ENCODE data around the gene PPP1R14B. TPM values are rescaled to one million over a fixed set of nuclear protein-coding genes. Genes with fewer than 3 reads are reported as not detected.
A peak's percentile ranks its signal among the peaks of the same experiment; 100 is the strongest.

The PPP1R14B gene
- total and polyA plus RNA-seq, 12 donors: 52.4 to 331 (median 92.5) TPM

GRCh38 chr11:64267207-64267945, 20.6 kb upstream of the PPP1R14B start:
- Histone ChIP-seq H3K36me3 (peaks cover 0 to 50% (median 16%) of the 10 kb centered on the region in 9 donors), H3K27ac (peak overlapping the region; percentile 58 to 100 (median 98)), H3K4me3 (peak overlapping the region in 3 of 10 donors; percentile 73 to 84 (median 83)), H3K4me1 (peaks cover 18 to 43% (median 34%) of the 10 kb centered on the region in 9 donors), H3K27me3 (no peaks in the 10 kb centered on the region), H3K9me3 (no peaks in the 10 kb centered on the region)
- TF ChIP-seq, protein P1, sequence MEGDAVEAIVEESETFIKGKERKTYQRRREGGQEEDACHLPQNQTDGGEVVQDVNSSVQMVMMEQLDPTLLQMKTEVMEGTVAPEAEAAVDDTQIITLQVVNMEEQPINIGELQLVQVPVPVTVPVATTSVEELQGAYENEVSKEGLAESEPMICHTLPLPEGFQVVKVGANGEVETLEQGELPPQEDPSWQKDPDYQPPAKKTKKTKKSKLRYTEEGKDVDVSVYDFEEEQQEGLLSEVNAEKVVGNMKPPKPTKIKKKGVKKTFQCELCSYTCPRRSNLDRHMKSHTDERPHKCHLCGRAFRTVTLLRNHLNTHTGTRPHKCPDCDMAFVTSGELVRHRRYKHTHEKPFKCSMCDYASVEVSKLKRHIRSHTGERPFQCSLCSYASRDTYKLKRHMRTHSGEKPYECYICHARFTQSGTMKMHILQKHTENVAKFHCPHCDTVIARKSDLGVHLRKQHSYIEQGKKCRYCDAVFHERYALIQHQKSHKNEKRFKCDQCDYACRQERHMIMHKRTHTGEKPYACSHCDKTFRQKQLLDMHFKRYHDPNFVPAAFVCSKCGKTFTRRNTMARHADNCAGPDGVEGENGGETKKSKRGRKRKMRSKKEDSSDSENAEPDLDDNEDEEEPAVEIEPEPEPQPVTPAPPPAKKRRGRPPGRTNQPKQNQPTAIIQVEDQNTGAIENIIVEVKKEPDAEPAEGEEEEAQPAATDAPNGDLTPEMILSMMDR (IDR thresholded peaks at IDR 0.05): no peak
- DNase-seq (peak; percentile 31 to 51), ATAC-seq (no peak)
- WGBS, 2 donors: 76 to 84% methylated on average over 27 of the region's 27 CpGs
- intact Hi-C loops (cut with DNase I): loop anchor here in 3 of 10 donors (2.0 kb wide), 2 partner anchors 15 to 17 kb away; partner anchors contain the start of gene PLCB3 (in 1 of the 3)

GRCh38 chr11:64266339-64266738, 19.6 kb upstream of the PPP1R14B start:
- H3K9me3 ChIP-seq: no peaks in the 10 kb centered on the region
- DNase-seq (peak in 1 of 2 donors; percentile 9), ATAC-seq (no peak)
- peak overlapping the region in 3 of 10 donors; percentile 95 to 99 (median 99) for H3K27ac ChIP-seq
- intact Hi-C loops (cut with DNase I): loop anchor here in 3 of 10 donors (2.0 kb wide), 2 partner anchors 14 to 16 kb away; partner anchors contain the start of gene PLCB3 (in 1 of the 3)
- peaks cover 18 to 33% (median 24%) of the 10 kb centered on the region in 9 donors for H3K4me1 ChIP-seq
- H3K27me3 ChIP-seq: no peaks in the 10 kb centered on the region
- WGBS, 2 donors: 91 to 92% methylated on average over 15 of the region's 15 CpGs
- H3K4me3 ChIP-seq: no peak overlapping the region
- peaks cover 0 to 59% (median 23%) of the 10 kb centered on the region in 9 donors for H3K36me3 ChIP-seq
- TF ChIP-seq, protein P1 (IDR thresholded peaks at IDR 0.05): no peak

DNA sequence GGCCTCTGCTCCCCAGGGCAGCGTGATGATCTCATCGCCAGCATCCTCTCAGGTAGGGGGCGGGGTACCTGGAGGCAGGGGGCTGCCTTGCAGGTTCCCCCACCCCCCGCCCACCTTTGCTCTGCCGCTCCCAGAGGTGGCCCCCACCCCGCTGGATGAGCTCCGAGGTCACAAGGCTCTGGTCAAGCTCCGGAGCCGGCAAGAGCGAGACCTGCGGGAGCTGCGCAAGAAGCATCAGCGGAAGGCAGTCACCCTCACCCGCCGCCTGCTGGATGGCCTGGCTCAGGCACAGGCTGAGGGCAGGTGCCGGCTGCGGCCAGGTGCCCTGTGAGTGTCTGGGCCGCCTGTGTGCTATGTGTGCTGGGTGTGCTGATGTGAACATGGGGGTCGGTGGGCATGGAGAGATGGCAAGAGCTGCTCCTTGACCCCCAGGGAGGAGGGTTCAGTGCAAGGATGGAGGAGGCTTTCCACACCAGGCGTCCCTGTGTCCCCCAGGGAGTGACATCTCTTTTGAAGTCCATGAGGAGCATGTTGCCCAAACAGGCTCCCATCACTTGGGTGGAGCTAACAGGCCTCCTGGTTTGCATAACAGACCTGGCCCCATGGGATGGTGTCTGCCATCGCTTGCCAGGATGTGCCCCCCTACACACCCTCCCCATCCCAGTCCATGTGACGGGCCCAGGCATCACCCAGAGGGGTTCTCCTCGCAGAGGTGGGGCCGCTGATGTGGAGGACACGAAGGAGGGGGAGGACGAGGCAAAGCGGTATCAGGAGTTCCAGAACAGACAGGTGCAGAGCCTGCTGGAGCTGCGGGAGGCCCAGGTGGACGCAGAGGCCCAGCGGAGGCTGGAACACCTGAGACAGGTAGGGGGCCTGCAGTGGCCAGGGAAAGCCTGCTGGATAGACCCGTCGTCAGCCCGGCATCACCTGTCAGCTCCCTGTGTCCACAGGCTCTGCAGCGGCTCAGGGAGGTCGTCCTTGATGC, 18.7 kb upstream of the PPP1R14B start:
- H3K27me3 ChIP-seq: no peaks in the 10 kb centered on the region
- no peaks in the 10 kb centered on the region for H3K9me3 ChIP-seq
- peak in 1 of 2 donors; percentile 15 for DNase-seq
- H3K4me1 ChIP-seq: peaks cover 18 to 33% (median 24%) of the 10 kb centered on the region in 9 donors
- intact Hi-C loops (cut with DNase I): loop anchor here in 3 of 10 donors (2.0 kb wide), 2 partner anchors 13 to 15 kb away; partner anchors contain the start of gene PLCB3 (in 1 of the 3)
- H3K27ac ChIP-seq: no peak overlapping the region
- H3K4me3 ChIP-seq: no peak overlapping the region
- ATAC-seq: no peak
- H3K36me3 ChIP-seq: peaks cover 0 to 68% (median 23%) of the 10 kb centered on the region in 9 donors
- 94 to 96% methylated on average over 35 of the region's 35 CpGs for WGBS, 2 donors
- TF ChIP-seq, protein P1 (IDR thresholded peaks at IDR 0.05): no peak

DNA sequence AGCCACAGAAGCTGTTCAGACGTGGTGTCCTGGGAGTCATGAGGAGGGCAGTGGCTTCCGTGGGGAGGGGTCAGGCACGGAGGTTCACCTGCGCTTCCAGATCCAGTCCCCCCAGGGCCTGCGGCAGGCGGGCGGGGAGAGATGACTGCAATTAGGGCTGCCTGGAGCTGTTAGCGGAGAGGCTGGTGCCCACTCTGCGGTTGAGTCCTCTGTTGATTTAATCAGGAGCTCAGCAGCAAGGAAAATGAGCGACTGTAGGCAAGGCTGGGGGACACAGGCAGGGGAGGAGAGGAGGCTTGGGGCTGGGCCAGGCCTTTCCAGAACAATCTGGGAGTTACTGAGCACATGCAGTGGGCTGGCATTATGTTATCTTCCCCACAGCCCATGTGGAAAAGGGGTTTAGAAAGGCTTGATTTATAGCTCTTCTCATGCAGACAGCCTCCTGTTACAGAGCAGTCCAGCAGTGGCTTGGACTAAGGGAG, 17.7 kb upstream of the PPP1R14B start:
- no peak overlapping the region for H3K4me3 ChIP-seq
- H3K27me3 ChIP-seq: no peaks in the 10 kb centered on the region
- 90 to 92% methylated on average over 10 of the region's 10 CpGs for WGBS, 2 donors
- no peaks in the 10 kb centered on the region for H3K9me3 ChIP-seq
- TF ChIP-seq, protein P1 (IDR thresholded peaks at IDR 0.05): no peak
- H3K27ac ChIP-seq: no peak overlapping the region
- ATAC-seq (no peak), DNase-seq (no peak)
- peaks cover 18 to 32% (median 24%) of the 10 kb centered on the region in 9 donors for H3K4me1 ChIP-seq
- intact Hi-C loops (cut with DNase I): no loop called here
- peaks cover 0 to 78% (median 23%) of the 10 kb centered on the region in 9 donors for H3K36me3 ChIP-seq
